ENCODE measurements around the gene CCDC107.

DNA sequence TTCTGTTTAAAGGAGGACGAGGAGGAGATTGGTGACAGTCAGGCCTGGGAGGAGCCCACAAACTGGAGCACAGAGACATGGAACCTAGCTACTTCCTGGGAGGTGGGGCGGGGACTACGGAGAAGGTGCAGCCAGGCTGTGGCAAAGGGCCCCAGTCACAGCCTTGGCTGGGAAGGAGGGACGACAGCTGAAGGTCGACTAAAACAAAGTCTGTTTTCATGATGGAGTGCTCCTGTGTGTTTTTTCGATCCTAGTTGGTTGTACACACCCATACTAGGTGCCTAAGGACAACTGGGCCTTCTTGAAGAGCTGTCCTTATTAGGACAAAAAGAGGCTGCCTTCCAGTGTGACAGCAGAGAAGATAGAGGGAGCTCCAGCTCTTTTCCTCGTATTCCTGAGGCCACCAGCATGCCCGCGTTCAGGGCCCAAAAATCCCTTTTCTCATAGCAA lies 2.9 kb downstream of the CCDC107 start:
- TF ChIP-seq POLR2AphosphoS5 (IDR thresholded peaks at IDR 0.05; ENCODE audit: low read depth, low read length) (no peak), TAF1 (IDR thresholded peaks at IDR 0.05; ENCODE audit: borderline replicate concordance, insufficient read depth, low read length) (no peak)
- TF ChIP-seq, protein P1, sequence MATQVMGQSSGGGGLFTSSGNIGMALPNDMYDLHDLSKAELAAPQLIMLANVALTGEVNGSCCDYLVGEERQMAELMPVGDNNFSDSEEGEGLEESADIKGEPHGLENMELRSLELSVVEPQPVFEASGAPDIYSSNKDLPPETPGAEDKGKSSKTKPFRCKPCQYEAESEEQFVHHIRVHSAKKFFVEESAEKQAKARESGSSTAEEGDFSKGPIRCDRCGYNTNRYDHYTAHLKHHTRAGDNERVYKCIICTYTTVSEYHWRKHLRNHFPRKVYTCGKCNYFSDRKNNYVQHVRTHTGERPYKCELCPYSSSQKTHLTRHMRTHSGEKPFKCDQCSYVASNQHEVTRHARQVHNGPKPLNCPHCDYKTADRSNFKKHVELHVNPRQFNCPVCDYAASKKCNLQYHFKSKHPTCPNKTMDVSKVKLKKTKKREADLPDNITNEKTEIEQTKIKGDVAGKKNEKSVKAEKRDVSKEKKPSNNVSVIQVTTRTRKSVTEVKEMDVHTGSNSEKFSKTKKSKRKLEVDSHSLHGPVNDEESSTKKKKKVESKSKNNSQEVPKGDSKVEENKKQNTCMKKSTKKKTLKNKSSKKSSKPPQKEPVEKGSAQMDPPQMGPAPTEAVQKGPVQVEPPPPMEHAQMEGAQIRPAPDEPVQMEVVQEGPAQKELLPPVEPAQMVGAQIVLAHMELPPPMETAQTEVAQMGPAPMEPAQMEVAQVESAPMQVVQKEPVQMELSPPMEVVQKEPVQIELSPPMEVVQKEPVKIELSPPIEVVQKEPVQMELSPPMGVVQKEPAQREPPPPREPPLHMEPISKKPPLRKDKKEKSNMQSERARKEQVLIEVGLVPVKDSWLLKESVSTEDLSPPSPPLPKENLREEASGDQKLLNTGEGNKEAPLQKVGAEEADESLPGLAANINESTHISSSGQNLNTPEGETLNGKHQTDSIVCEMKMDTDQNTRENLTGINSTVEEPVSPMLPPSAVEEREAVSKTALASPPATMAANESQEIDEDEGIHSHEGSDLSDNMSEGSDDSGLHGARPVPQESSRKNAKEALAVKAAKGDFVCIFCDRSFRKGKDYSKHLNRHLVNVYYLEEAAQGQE (IDR thresholded peaks at IDR 0.05; ENCODE audit: insufficient read depth in 1 of 2, low read depth in 2 of 2, low read length in 2 of 2), result no peak

All from PFSK-1 (cell line).